Transverse colon (tissue), 4 donors: ENCODE data around the gene BICD1. TPM values are rescaled to one million over a fixed set of nuclear protein-coding genes. Genes with fewer than 3 reads are reported as not detected.

Experiments
- DNase-seq: peaks from one replicate; pipeline ENCODE4 v3.0.0-alpha.2; 2019
- H3K27ac ChIP-seq, 4 donors: fragments of 200-600 bp; sonication (generic); 2 replicates each; pipeline ENCODE4 v1.5.1; 2016 to 2018; ENCODE audit warnings: inconsistent platforms in 4 of 4
- H3K27me3 ChIP-seq: fragments of 200-600 bp; sonication (generic); 2 replicates; pipeline ENCODE4 v1.5.1; 2017; ENCODE audit warnings: inconsistent platforms
- H3K36me3 ChIP-seq, 4 donors: fragments of 200-600 bp; sonication (generic); 2 replicates each; pipeline ENCODE4 v1.5.1; 2017 to 2019; ENCODE audit warnings: inconsistent platforms in 4 of 4
- H3K4me1 ChIP-seq, 4 donors: fragments of 200-600 bp; sonication (generic); 2 replicates each; pipeline ENCODE4 v1.5.1; 2017 to 2020; ENCODE audit warnings: inconsistent platforms in 4 of 4
- H3K4me3 ChIP-seq, 4 donors: fragments of 200-600 bp; sonication (generic); 1 replicate in 1 of 4; 2 replicates in 3 of 4; pipeline versions ENCODE4 v1.5.1 to v1.6.1; 2017 to 2019; ENCODE audit warnings: inconsistent platforms in 4 of 4
- H3K9me3 ChIP-seq, 2 donors: fragments of 200-600 bp; sonication (generic); 2 replicates each; pipeline ENCODE4 v1.5.1; 2017 to 2019; ENCODE audit warnings: inconsistent platforms in 2 of 2
- CTCF ChIP-seq, 5 experiments: fragments of 200-600 bp in 3 of 5; fragments of 450-650 bp in 2 of 5; sonication (generic) in 3 of 5; IDR thresholded peaks; 1 replicate in 2 of 5; 2 replicates in 3 of 5; pipeline ENCODE4 v1.5.1; 2016 to 2017; ENCODE audit warnings: antibody characterized with exemption in 5 of 5, inconsistent platforms in 3 of 5, mild to moderate bottlenecking in 2 of 5, moderate library complexity in 1 of 5
- EP300 ChIP-seq: sonication (generic); formaldehyde crosslinking; IDR thresholded peaks from one replicate; pipeline ENCODE4 v1.6.1; 2017; ENCODE audit warnings: antibody characterized with exemption, low read depth
- POLR2A ChIP-seq: fragments of 450-650 bp; IDR thresholded peaks from one replicate; pipeline ENCODE4 v1.6.1; 2016; ENCODE audit warnings: antibody characterized with exemption, mild to moderate bottlenecking, moderate library complexity
- POLR2AphosphoS5 ChIP-seq, 3 donors: sonication (generic); formaldehyde crosslinking; IDR thresholded peaks; one replicate each; pipeline ENCODE4 v1.6.1; 2016; ENCODE audit warnings: antibody characterized with exemption in 3 of 3
- WGBS, 2 donors: methylation state at CpG; one replicate each; pipeline ENCODE4 v1.1.5; 2018; ENCODE audit warnings: low coverage in 1 of 2; 5-methylcytosine and 5-hydroxymethylcytosine counted together
- in situ Hi-C, 4 donors: fragments of 200-750 bp; cut with MboI; loops; one replicate each; pipeline versions ENCODE4 v1.15.0 to v1.15.1; 2017; ENCODE audit warnings: low sequenced_read_pairs in 3 of 4, low pct_ligation_motif_present in 1 of 4, low pct_unique_long_range_greater_than_20kb in 1 of 4
- intact Hi-C: fragments of 100-400 bp; cut with DNase I; formaldehyde crosslinking; loops from one replicate; pipeline ENCODE4 v1.15.1; 2023; ENCODE audit warnings: low total_unique reads
- total RNA-seq, 4 donors: library from RNA; depleted of rRNA; stranded (reverse); fragments of >200 nt; gene quantifications; one replicate each; pipeline ENCODE4 v1.1.0, GENCODE V29; 2016

The BICD1 gene
- total RNA-seq, 4 donors from 2014 or later = 0.75 to 27.7 (median 5.2) TPM

DNA sequence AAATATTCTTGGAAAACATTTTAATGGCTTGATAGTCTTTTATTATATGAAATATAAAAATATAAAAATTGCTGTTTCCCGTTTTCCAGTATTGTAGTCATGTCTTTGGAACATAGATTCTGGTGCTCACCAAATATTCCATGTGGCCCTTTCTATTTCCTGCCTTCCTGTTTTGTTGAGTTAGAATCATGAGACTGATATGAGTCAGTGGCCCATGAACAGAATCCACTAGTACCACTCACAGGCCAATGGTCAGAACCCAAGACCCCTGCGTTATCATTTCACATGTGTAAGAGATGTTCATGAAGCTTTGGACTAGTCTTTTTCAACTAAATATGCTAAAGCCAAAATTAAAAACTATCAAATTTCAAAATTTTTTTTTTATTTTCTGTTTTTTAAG is 56.9 kb downstream of the BICD1 start:
- TF ChIP-seq POLR2AphosphoS5 (IDR thresholded peaks at IDR 0.05) (no peak), CTCF (IDR thresholded peaks at IDR 0.05) (no peak), EP300 (no peak), POLR2A (no peak)
- no peaks in the 10 kb centered on the region for H3K27me3 ChIP-seq
- no peak for DNase-seq
- no peaks in the 10 kb centered on the region for H3K36me3 ChIP-seq
- H3K27ac ChIP-seq = no peak overlapping the region
- intact Hi-C loops (no loop called here), in situ Hi-C loops (no loop called here)
- H3K4me3 ChIP-seq = no peak overlapping the region
- no peaks in the 10 kb centered on the region for H3K9me3 ChIP-seq
- WGBS, 2 donors = 95 to 100% methylated on average over 2 of the region's 2 CpGs
- no peaks in the 10 kb centered on the region for H3K4me1 ChIP-seq

DNA sequence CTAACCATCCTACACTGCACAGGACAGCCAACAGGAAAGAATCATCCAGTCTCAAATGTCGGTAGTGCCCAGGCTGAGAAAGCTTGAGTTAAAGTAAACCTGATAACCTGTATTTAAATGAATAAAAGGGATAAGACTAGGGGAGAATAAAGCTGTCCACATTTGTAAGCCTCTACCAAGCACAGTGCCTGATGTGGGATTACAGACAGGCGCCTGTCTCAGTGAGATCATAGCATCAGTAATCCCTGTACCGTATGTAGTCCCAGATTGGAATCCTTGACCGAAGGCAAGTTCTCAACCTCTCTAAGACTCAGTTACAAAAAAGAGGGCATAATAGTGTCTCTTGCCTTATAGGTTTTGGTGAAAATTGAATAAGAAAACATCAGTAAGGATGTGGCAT is 59.9 kb downstream of the BICD1 start:
- Histone ChIP-seq H3K27ac (no peak overlapping the region), H3K4me1 (no peaks in the 10 kb centered on the region), H3K4me3 (no peak overlapping the region), H3K36me3 (no peaks in the 10 kb centered on the region), H3K9me3 (no peaks in the 10 kb centered on the region), H3K27me3 (no peaks in the 10 kb centered on the region)
- 99 to 100% methylated on average over 4 of the region's 4 CpGs for WGBS, 2 donors
- no peak for DNase-seq
- intact Hi-C loops = no loop called here
- TF ChIP-seq POLR2A (no peak), CTCF (IDR thresholded peaks at IDR 0.05) (no peak), POLR2AphosphoS5 (IDR thresholded peaks at IDR 0.05) (no peak), EP300 (no peak)
- in situ Hi-C loops = no loop called here

DNA sequence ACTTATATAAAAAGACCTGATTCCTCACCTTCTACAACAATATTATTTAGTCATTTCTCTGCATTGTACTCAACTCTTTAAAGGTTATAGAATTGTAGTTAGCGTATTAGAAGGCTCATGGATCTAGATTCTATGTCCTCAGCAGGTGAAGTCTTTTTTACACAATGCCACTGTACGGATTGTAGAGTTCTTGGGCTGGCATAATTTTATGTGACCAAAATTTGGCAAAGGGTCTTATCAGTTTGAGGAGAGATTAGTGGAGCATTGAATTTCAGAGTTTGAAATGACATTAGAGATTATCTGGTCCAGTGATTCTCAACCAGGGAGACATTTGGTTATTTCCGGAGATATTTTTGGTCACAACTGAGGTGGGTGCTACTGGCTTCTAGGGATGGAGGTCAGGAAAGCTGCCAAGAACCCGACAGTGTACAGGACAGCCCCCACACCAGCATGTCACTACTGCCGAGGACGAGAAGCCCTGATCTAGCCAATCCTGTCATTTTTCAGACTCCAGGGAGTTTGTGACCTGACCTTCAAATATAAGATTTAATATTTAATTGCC is 63.9 kb downstream of the BICD1 start:
- Histone ChIP-seq H3K27me3 (no peaks in the 10 kb centered on the region), H3K4me3 (no peak overlapping the region), H3K27ac (no peak overlapping the region), H3K36me3 (no peaks in the 10 kb centered on the region), H3K9me3 (no peaks in the 10 kb centered on the region), H3K4me1 (no peaks in the 10 kb centered on the region)
- in situ Hi-C loops = loop anchor here in 1 of 4 donors (10.0 kb wide), 1 partner anchor 64 kb away; no protein-coding TSS in a partner anchor
- no peak for TF ChIP-seq POLR2A
- TF ChIP-seq POLR2AphosphoS5 (IDR thresholded peaks at IDR 0.05) = no peak
- no peak for TF ChIP-seq EP300
- TF ChIP-seq CTCF (IDR thresholded peaks at IDR 0.05) = no peak
- no peak for DNase-seq
- intact Hi-C loops = no loop called here
- 82 to 93% methylated on average over 3 to 6 of the region's 6 CpGs for WGBS, 2 donors

GRCh38 chr12:32171211-32171610 is 64.6 kb downstream of the BICD1 start:
- Histone ChIP-seq H3K9me3 (no peaks in the 10 kb centered on the region), H3K4me3 (no peak overlapping the region), H3K27me3 (no peaks in the 10 kb centered on the region), H3K27ac (no peak overlapping the region), H3K4me1 (no peaks in the 10 kb centered on the region), H3K36me3 (no peaks in the 10 kb centered on the region)
- 89 to 96% methylated on average over 4 to 7 of the region's 7 CpGs for WGBS, 2 donors
- TF ChIP-seq CTCF (IDR thresholded peaks at IDR 0.05) (no peak), POLR2A (no peak), EP300 (no peak), POLR2AphosphoS5 (IDR thresholded peaks at IDR 0.05) (no peak)
- intact Hi-C loops = no loop called here
- in situ Hi-C loops = loop anchor here in 1 of 4 donors (10.0 kb wide), 1 partner anchor 64 kb away; no protein-coding TSS in a partner anchor
- no peak for DNase-seq
